T-helper 1 cell (primary cell): ENCODE results near the gene ECHS1.
A peak's percentile ranks its signal among the peaks of the same experiment; 100 is the strongest.

Experiments used
- DNase-seq, 5 donors: peaks; one replicate each; pipeline ENCODE4 v3.0.0-alpha.2; 2012 to 2020

The ECHS1 gene

GRCh38 chr10:133339708-133340380, 33.3 kb downstream of the ECHS1 start:
- no peak for DNase-seq

GRCh38 chr10:133338080-133339071, 34.8 kb downstream of the ECHS1 start:
- DNase-seq: peak in 1 of 5 donors; percentile 2

- DNase-seq: no peak
These were observed 35.8 kb downstream of the ECHS1 start for GRCh38 chr10:133337370-133337725.

- DNase-seq: peak; percentile 80 to 91 (median 88)
These were observed 36.4 kb downstream of the ECHS1 start, which contains the start of gene CALY for GRCh38 chr10:133336577-133337369. CALY (minus strand) TSS chr10:133336896; CDS start chr10:133328989, 7,907 bp downstream.

- peak in 1 of 5 donors; percentile 17 for DNase-seq
These were observed 37.0 kb downstream of the ECHS1 start for GRCh38 chr10:133336118-133336576.

GRCh38 chr10:133335246-133336117, 37.7 kb downstream of the ECHS1 start:
- DNase-seq: peak; percentile 55 to 88 (median 84)

GRCh38 chr10:133334503-133335245, 38.5 kb downstream of the ECHS1 start:
- peak in 2 of 5 donors; percentile 38 to 54 for DNase-seq

GRCh38 chr10:133332936-133333699, 40.0 kb downstream of the ECHS1 start:
- DNase-seq: no peak

GRCh38 chr10:133329491-133330202, 43.5 kb downstream of the ECHS1 start:
- DNase-seq: peak; percentile 68 to 82 (median 80)

- no peak for DNase-seq
These were observed 44.5 kb downstream of the ECHS1 start for GRCh38 chr10:133328358-133329343.

GRCh38 chr10:133327651-133328357, 45.4 kb downstream of the ECHS1 start:
- no peak for DNase-seq

- DNase-seq: no peak
These were observed 46.2 kb downstream of the ECHS1 start for GRCh38 chr10:133326745-133327650.

- DNase-seq: no peak
These were observed 47.0 kb downstream of the ECHS1 start for GRCh38 chr10:133326223-133326551.

GRCh38 chr10:133325440-133326222, 47.5 kb downstream of the ECHS1 start:
- DNase-seq: peak in 2 of 5 donors; percentile 23 to 28

- DNase-seq: no peak
These were observed 48.3 kb downstream of the ECHS1 start for GRCh38 chr10:133324857-133325260.
